Measurements from ENCODE around the gene PCSK7.

Gene PCSK7

DNA sequence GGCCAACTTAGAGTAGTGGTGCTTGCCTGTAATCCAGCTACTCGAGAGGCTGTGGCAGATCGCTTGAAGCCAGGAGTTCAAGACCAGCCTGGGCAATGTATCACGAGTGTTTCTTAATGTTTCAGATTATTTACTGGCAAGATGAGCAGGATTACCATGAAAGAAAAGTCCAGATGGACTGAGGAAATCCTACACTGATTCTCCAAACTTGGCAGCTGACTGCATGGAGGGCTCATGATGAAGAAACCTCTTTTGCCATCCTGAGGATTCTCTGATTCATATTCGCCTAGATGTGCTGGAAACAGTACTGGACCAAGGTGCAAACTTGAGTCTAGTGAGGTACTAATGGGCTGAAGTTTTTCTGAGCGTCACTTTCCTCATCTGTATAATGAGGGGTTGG is 56.1 kb downstream of the PCSK7 start:
- ATAC-seq: no peak
- TF ChIP-seq CSDC2 (CRISPR knock-in tag; IDR thresholded peaks at IDR 0.05): no peak
- no peak for TF ChIP-seq SNAI2 (CRISPR knock-in tag; IDR thresholded peaks at IDR 0.05)
- TF ChIP-seq ZNF8 (CRISPR knock-in tag; IDR thresholded peaks at IDR 0.05): no peak
- no peak for TF ChIP-seq TCF4 (CRISPR knock-in tag; IDR thresholded peaks at IDR 0.05; ENCODE audit: borderline replicate concordance)
- TF ChIP-seq, protein P1, sequence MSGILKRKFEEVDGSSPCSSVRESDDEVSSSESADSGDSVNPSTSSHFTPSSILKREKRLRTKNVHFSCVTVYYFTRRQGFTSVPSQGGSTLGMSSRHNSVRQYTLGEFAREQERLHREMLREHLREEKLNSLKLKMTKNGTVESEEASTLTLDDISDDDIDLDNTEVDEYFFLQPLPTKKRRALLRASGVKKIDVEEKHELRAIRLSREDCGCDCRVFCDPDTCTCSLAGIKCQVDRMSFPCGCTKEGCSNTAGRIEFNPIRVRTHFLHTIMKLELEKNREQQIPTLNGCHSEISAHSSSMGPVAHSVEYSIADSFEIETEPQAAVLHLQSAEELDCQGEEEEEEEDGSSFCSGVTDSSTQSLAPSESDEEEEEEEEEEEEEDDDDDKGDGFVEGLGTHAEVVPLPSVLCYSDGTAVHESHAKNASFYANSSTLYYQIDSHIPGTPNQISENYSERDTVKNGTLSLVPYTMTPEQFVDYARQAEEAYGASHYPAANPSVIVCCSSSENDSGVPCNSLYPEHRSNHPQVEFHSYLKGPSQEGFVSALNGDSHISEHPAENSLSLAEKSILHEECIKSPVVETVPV (CRISPR knock-in tag; IDR thresholded peaks at IDR 0.05): no peak
- no peak for TF ChIP-seq ISL1 (CRISPR knock-in tag; IDR thresholded peaks at IDR 0.05)
- no peak for TF ChIP-seq ZFP30 (CRISPR knock-in tag; IDR thresholded peaks at IDR 0.05)
- no peak for TF ChIP-seq ESRRG (CRISPR knock-in tag; IDR thresholded peaks at IDR 0.05)

DNA sequence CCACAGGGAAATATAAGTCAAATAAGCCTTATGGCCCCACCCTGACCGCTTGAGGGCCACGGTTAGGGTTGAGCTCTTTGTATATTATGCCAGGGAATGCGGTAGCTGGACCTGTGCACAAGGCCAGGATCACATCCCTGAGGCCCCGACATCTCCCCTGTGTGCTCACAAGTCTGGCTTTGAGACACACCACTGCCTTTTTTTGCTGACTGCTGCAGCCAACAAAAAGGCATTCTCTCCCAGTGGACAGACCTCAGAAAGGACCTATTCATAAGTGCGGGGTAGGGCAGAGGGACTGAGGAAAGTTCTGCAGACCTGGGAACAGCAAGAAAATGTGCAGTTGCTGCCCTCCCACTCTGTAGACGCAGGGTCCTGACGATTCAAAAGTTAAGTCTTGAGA is 56.8 kb downstream of the PCSK7 start:
- TF ChIP-seq RARB (CRISPR knock-in tag; IDR thresholded peaks at IDR 0.05) (no peak), ZC3H10 (CRISPR knock-in tag; IDR thresholded peaks at IDR 0.05) (no peak), ISL1 (CRISPR knock-in tag; IDR thresholded peaks at IDR 0.05) (no peak), CSDC2 (CRISPR knock-in tag; IDR thresholded peaks at IDR 0.05) (no peak), PATZ1 (CRISPR knock-in tag; IDR thresholded peaks at IDR 0.05; ENCODE audit: borderline replicate concordance) (no peak), ZNF8 (CRISPR knock-in tag; IDR thresholded peaks at IDR 0.05) (no peak), GLIS3 (CRISPR knock-in tag; IDR thresholded peaks at IDR 0.05) (no peak), TSHZ2 (CRISPR knock-in tag; IDR thresholded peaks at IDR 0.05) (no peak), PPARA (CRISPR knock-in tag; IDR thresholded peaks at IDR 0.05; ENCODE audit: borderline replicate concordance) (no peak), CREB5 (CRISPR knock-in tag; IDR thresholded peaks at IDR 0.05; ENCODE audit: low read depth) (no peak), ZNF565 (CRISPR knock-in tag; conservative IDR thresholded peaks at IDR 0.05; ENCODE audit: low read depth) (no peak), ARNTL (CRISPR knock-in tag; IDR thresholded peaks at IDR 0.05; ENCODE audit: borderline replicate concordance, low read depth) (no peak), ZNF70 (CRISPR knock-in tag; IDR thresholded peaks at IDR 0.05) (no peak), TOX (CRISPR knock-in tag; IDR thresholded peaks at IDR 0.05; ENCODE audit: borderline replicate concordance) (no peak), POU6F1 (CRISPR knock-in tag; IDR thresholded peaks at IDR 0.05; ENCODE audit: borderline replicate concordance, low read depth) (no peak), ZFP3 (CRISPR knock-in tag; IDR thresholded peaks at IDR 0.05) (no peak), BACH2 (CRISPR knock-in tag; IDR thresholded peaks at IDR 0.05; ENCODE audit: borderline replicate concordance) (no peak), OSR1 (CRISPR knock-in tag; IDR thresholded peaks at IDR 0.05) (no peak)
- TF ChIP-seq, protein P1 (CRISPR knock-in tag; IDR thresholded peaks at IDR 0.05): no peak
- no peak for ATAC-seq

Data from SK-N-SH treated with all-trans-retinoic acid at 6 μM for 48 hours (cell line).